ENCODE results near the gene CEND1. TPM values are rescaled to one million over a fixed set of nuclear protein-coding genes. Genes with fewer than 3 reads are reported as not detected.

The CEND1 gene
- total and polyA plus RNA-seq, 2 of the 4 experiments (the other 2 are of a cell fraction), result 0.90 to 4.0 TPM

DNA sequence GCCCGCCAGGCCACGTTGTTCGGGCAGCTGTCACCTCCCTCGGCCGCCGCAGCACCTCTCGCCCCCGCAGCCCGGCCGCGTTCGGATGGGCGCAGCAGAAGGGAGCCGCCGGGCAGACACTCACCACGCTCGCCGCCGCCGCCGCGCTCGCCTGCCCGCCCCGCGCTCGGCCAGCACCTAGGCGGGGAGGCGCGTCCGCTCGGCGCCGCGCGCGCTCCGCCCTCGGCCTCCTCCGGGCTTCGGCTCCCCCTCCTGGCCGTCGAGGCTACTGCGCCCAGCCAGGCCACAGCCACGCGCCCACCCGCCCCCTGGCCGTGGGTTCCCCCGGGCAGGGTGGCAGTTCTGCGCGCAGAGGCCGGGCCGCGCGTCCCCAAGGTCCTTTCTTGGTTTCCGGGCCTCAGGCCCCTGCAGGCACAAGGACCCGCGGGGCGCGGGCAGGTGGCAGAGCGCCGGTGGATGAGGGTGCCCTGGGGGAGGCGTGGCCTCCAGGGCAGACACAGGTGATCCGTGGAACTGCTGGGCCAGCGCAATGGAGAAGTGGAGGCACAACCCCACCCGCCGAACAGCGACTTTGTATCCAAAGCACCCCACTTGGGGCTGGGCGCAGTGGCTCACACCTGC, 8.3 kb upstream of the CEND1 start, which contains the start of gene SLC25A22 (continued):
- TF ChIP-seq MAZ (IDR thresholded peaks at IDR 0.05; ENCODE audit: borderline replicate concordance, low read depth, low read length) (peak; percentile 86), MAFK (IDR thresholded peaks at IDR 0.05; ENCODE audit: low read depth, low read length) (no peak)

DNA sequence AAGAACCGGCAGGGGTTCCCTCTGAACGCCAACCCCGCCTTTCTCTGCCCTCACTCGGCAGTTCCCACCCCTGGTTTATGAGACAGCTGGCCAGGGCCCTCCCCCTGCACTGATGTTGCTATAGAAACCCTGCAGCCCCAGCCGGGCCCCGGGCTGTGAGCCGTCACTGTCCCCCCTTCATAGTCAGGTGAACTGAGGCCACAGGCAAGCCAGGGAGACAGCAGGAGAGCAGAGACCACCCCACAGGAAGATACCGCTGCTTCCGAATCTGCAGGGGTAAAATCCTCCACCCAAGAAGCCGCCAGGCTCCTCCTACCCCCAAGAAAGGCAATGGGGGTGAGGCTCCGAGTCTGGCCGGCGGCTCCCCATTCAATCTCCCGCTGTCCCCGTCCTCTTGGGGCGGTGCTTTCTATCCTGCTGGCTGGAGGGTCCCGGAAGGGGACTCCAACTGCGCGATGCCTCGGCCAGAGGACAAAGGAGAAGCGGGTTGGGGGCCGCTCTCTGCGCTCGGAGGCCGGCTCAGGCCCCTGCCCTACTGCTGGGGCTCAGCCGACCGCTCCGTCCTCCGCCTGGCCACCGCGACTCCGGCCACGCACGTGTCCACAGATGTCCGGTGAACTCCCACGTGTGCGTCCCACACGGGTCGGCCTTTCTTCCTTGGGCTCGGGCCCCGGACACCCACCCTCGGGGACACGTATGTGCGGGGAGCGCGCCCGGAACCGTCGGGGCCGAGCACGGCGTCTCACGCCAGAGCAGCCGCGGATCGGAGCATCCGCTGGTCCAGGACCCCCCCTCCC, 7.6 kb upstream of the CEND1 start:
- peaks cover 6% of the 10 kb centered on the region; the same call in 1 of the 2 replicates for H3K9me1 ChIP-seq (ENCODE audit: insufficient read depth, low read length)
- H3K27ac ChIP-seq (ENCODE audit: insufficient read depth, low read length), result peak overlapping the region; percentile 89
- in situ Hi-C loops (cut with MboI; ENCODE audit: low sequenced_read_pairs) (no loop called here), intact Hi-C loops (cut with micrococcal nuclease) (loop anchor here (1.0 kb wide), 1 partner anchor 12 kb away; the partner anchor contains the start of gene RPLP2), dilution Hi-C loops (cut with HindIII; ENCODE audit: low sequenced_read_pairs, unreplicated experiment) (no loop called here)
- H4K5ac ChIP-seq (ENCODE audit: low read depth, low read length), result peak overlapping the region; percentile 1; the same call in 1 of the 2 replicates
- H3K27me3 ChIP-seq (ENCODE audit: control insufficient read depth, insufficient read depth, low read length), result no peaks in the 10 kb centered on the region
- DNase-seq (peak; percentile 84), ATAC-seq (ENCODE audit: low read depth) (peak; percentile 56)
- peak overlapping the region; percentile 87; the same call in 1 of the 2 replicates for H3K14ac ChIP-seq (replicated peaks; ENCODE audit: low read depth, low read length)
- ChIA-PET POLR2A (ENCODE audit: unreplicated experiment) (no interaction called here), CTCF (interaction anchor here (0.6 to 2.7 kb wide), 2 partner anchors 14 to 37 kb away, joined by 3 to 10 read pairs; no protein-coding TSS in a partner anchor)
- no peak overlapping the region for H3K18ac ChIP-seq (ENCODE audit: low read depth, low read length)
- peak overlapping the region; percentile 95 for H2AK9ac ChIP-seq (replicated peaks; ENCODE audit: low read depth, low read length, poor library complexity)
- peak overlapping the region; percentile 70 for H2BK5ac ChIP-seq (ENCODE audit: low read depth, low read length, poor library complexity, severe bottlenecking)
- H2BK15ac ChIP-seq (ENCODE audit: low read depth, low read length), result peak overlapping the region; percentile 43; the same call in 1 of the 3 replicates
- H4K20me1 ChIP-seq (ENCODE audit: insufficient read depth, low read length), result peaks cover 18% of the 10 kb centered on the region
- H3K79me1 ChIP-seq (ENCODE audit: low read depth in 1 of 2, low read length in 2 of 2), result peaks cover 0 to 30% of the 10 kb centered on the region in 2 experiments; a peak in 3 of 4 replicates
- H3K4me1 ChIP-seq (ENCODE audit: control insufficient read depth, insufficient read depth, low read length), result peaks cover 10% of the 10 kb centered on the region
- H2AFZ ChIP-seq (replicated peaks; ENCODE audit: low read length, poor library complexity), result peak overlapping the region; percentile 93
- H3K36me3 ChIP-seq (ENCODE audit: control insufficient read depth, insufficient read depth, low read length), result peaks cover 36% of the 10 kb centered on the region
- peak overlapping the region; percentile 87 for H4K91ac ChIP-seq (ENCODE audit: insufficient read depth, low read depth, low read length)
- BruUV-seq (replicated peaks), result no TSS peak
- H2BK20ac ChIP-seq (ENCODE audit: low read depth, low read length), result no peak overlapping the region
- no peaks in the 10 kb centered on the region for H3K9me3 ChIP-seq (ENCODE audit: control insufficient read depth, insufficient read depth, low read length)
- H4K8ac ChIP-seq (ENCODE audit: low read depth in 2 of 2, low read length in 2 of 2), result peak overlapping the region; percentile 35 to 71; a peak in 2 of 4 replicates
- peak overlapping the region; percentile 38 for H3K56ac ChIP-seq (ENCODE audit: extremely low read depth, insufficient read depth, low read length)
- H3K4me2 ChIP-seq (ENCODE audit: low read depth, low read length), result peak overlapping the region; percentile 96
- 0 out of 2 replicates have a peak overlapping the region, but pooled peaks have one; percentile 20 for H2BK120ac ChIP-seq (ENCODE audit: low read depth, low read length)
- TF ChIP-seq NFE2L2 (IDR thresholded peaks at IDR 0.05; ENCODE audit: low read depth, low read length) (no peak), RAD21 (IDR thresholded peaks at IDR 0.05; ENCODE audit: low read length) (no peak), MAZ (IDR thresholded peaks at IDR 0.05; ENCODE audit: borderline replicate concordance, low read depth, low read length) (peak; percentile 82), MXI1 (IDR thresholded peaks at IDR 0.05; ENCODE audit: borderline replicate concordance, low read depth, low read length) (peak; percentile 94; the same call in 1 of the 2 replicates)
- TF ChIP-seq, protein P1, sequence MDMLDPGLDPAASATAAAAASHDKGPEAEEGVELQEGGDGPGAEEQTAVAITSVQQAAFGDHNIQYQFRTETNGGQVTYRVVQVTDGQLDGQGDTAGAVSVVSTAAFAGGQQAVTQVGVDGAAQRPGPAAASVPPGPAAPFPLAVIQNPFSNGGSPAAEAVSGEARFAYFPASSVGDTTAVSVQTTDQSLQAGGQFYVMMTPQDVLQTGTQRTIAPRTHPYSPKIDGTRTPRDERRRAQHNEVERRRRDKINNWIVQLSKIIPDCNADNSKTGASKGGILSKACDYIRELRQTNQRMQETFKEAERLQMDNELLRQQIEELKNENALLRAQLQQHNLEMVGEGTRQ (IDR thresholded peaks at IDR 0.05; ENCODE audit: low read depth, low read length), result peak; percentile 41; the same call in 1 of the 2 replicates
- peak overlapping the region; percentile 85 for H3K4ac ChIP-seq (ENCODE audit: low read depth, low read length)
- H3K4me3 ChIP-seq (ENCODE audit: insufficient read depth, low read depth, low read length), result peak overlapping the region; percentile 61
- peak overlapping the region; percentile 90; the same call in 1 of the 2 replicates for H2AK5ac ChIP-seq (ENCODE audit: low read depth, low read length)
- 0% methylated on average over 25 of the region's 57 CpGs; no CpG with 5 or more reads in 1 of the 2 experiments for WGBS, 2 experiments (ENCODE audit: extremely low coverage in 2 of 2, insufficient read length in 1 of 2)
- H3K9ac ChIP-seq (ENCODE audit: low read depth, low read length), result peak overlapping the region; percentile 84
- peak overlapping the region; percentile 63; the same call in 1 of the 2 replicates for H3K23ac ChIP-seq (ENCODE audit: low read depth, low read length)

Data from IMR-90 (cell line).